ENCODE measurements around the gene DDR1. TPM values are rescaled to one million over a fixed set of nuclear protein-coding genes. Genes with fewer than 3 reads are reported as not detected.

The DDR1 gene
- total RNA-seq, 1 donor from 2014 or later: 120 TPM

DNA sequence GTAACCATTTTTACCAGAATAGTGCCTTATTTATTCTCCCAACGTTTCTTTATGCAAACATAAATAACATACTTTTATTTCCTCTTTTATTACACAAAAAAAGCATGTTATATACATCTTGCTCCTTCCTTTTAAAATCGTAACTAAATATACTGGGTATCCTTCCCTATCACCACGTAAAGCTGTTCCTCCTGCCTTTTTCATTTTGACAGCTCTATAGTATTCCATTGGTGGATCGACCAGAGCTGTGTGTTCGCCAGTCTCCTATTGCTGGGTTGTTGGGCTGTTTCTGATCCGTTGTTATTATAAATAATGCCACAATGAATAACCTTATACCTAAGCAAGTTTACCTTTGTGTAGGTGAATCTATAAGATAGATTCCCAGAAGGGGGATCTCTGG is 46.9 kb upstream of the DDR1 start:
- H3K9me3 Mint-ChIP-seq (ENCODE audit: unreplicated experiment): no peaks in the 10 kb centered on the region
- H3K27ac Mint-ChIP-seq (ENCODE audit: unreplicated experiment): no peak overlapping the region
- H3K36me3 Mint-ChIP-seq (ENCODE audit: unreplicated experiment): no peaks in the 10 kb centered on the region

DNA sequence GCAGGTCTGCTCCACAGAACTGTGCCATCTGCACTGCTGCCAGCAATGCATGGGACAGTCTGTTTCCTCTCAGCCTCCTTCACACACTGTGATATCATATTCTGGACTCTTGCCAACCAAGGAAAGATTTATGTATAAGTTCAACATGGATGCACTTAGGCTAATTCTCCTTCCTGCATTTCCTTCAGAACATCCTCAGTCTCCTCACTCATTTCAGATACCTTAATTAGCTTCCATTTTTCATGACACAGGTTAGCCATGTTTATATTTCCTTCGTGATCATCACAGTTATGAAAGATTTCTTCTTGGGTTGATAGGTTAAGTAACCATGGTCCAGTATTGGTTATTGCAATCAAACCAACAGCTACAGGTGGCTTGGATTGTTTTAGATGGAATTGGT is 46.4 kb upstream of the DDR1 start:
- H3K36me3 Mint-ChIP-seq (ENCODE audit: unreplicated experiment): no peaks in the 10 kb centered on the region
- TF ChIP-seq, protein P1, sequence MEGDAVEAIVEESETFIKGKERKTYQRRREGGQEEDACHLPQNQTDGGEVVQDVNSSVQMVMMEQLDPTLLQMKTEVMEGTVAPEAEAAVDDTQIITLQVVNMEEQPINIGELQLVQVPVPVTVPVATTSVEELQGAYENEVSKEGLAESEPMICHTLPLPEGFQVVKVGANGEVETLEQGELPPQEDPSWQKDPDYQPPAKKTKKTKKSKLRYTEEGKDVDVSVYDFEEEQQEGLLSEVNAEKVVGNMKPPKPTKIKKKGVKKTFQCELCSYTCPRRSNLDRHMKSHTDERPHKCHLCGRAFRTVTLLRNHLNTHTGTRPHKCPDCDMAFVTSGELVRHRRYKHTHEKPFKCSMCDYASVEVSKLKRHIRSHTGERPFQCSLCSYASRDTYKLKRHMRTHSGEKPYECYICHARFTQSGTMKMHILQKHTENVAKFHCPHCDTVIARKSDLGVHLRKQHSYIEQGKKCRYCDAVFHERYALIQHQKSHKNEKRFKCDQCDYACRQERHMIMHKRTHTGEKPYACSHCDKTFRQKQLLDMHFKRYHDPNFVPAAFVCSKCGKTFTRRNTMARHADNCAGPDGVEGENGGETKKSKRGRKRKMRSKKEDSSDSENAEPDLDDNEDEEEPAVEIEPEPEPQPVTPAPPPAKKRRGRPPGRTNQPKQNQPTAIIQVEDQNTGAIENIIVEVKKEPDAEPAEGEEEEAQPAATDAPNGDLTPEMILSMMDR (IDR thresholded peaks at IDR 0.05; ENCODE audit: partially characterized antibody, unreplicated experiment): no peak
- no peak for DNase-seq
- no peaks in the 10 kb centered on the region for H3K27me3 Mint-ChIP-seq (ENCODE audit: unreplicated experiment)
- no peaks in the 10 kb centered on the region for H3K9me3 Mint-ChIP-seq (ENCODE audit: unreplicated experiment)
- H3K4me3 Mint-ChIP-seq (ENCODE audit: unreplicated experiment): no peak overlapping the region
- no peak overlapping the region for H3K27ac Mint-ChIP-seq (ENCODE audit: unreplicated experiment)
- no peaks in the 10 kb centered on the region for H3K4me1 Mint-ChIP-seq (ENCODE audit: low read depth, unreplicated experiment)

More for the DNA sequence above, 46.9 kb upstream of the DDR1 start:
- H3K27me3 Mint-ChIP-seq (ENCODE audit: unreplicated experiment): peaks cover 2% of the 10 kb centered on the region
- no peak for DNase-seq
- no peak overlapping the region for H3K4me3 Mint-ChIP-seq (ENCODE audit: unreplicated experiment)
- TF ChIP-seq, protein P1 (IDR thresholded peaks at IDR 0.05; ENCODE audit: partially characterized antibody, unreplicated experiment): no peak
- no peaks in the 10 kb centered on the region for H3K4me1 Mint-ChIP-seq (ENCODE audit: low read depth, unreplicated experiment)

DNA sequence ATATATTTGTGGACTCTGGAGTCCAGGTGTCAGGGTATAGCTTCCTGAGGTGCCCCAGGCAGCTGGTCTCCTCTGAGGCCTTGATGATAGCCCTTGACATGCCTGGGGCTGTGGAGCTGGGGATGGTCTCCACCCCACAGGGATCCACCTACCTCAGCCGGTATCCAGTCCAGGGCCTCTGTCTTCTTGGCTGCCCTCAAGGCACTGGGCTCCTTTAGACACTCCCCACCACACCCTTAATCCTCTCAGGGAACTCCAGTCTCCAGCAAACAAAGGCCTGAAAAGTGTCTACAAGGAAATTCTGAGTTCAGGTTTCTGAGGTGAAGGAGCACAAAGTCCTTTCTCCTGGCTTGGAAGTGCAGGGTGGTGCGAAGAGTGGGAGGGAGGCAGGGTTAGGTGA is 44.6 kb upstream of the DDR1 start:
- H3K4me3 Mint-ChIP-seq (ENCODE audit: unreplicated experiment): no peak overlapping the region
- H3K27ac Mint-ChIP-seq (ENCODE audit: unreplicated experiment): no peak overlapping the region
- no peak for DNase-seq
- TF ChIP-seq, protein P1 (IDR thresholded peaks at IDR 0.05; ENCODE audit: partially characterized antibody, unreplicated experiment): no peak
- H3K36me3 Mint-ChIP-seq (ENCODE audit: unreplicated experiment): no peaks in the 10 kb centered on the region
- H3K9me3 Mint-ChIP-seq (ENCODE audit: unreplicated experiment): no peaks in the 10 kb centered on the region
- peaks cover 2% of the 10 kb centered on the region for H3K27me3 Mint-ChIP-seq (ENCODE audit: unreplicated experiment)
- peaks cover 2% of the 10 kb centered on the region for H3K4me1 Mint-ChIP-seq (ENCODE audit: low read depth, unreplicated experiment)

DNA sequence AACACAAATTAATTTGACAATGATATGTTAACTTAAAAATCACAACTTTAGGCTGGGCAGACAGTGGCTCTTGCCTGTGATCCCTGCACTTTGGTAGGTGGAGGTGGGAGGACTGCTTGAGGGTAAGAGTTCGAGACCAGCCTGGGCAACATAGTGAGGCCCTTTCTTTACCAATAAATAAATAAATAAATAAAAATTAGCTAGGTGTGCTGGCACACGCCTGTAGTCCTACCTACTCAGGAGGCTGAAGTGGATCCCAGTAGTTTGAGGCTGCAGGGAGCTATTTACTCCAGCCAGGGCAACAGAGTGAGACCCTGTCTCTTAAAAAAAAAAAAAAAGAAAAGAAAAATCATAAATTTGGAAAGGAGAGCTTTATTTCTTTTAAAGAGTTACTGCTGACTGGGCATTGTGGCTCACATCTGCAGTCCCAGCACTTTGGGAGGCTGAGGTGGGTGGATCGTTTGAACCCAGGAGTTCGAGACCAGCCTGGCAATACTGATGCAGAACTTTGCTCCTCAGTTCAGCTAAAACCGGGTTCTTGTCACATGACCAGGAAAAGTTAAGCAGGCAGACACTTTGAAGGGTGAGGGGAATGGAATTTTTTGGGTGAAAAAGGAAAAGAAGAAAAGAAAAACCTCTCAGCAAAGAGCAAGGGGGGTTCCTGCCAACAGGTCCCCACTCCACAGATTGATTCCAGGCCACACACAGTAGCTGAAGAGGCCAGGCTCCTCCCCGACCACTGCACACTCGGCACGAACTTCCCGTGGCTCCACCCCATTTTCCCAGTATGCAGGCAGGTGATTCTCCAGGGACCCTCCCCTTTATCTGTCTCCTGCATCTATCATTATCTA is 44.0 kb upstream of the DDR1 start:
- no peaks in the 10 kb centered on the region for H3K9me3 Mint-ChIP-seq (ENCODE audit: unreplicated experiment)
- H3K4me1 Mint-ChIP-seq (ENCODE audit: low read depth, unreplicated experiment): peaks cover 2% of the 10 kb centered on the region

More for the DNA sequence above, 44.0 kb upstream of the DDR1 start:
- H3K27me3 Mint-ChIP-seq (ENCODE audit: unreplicated experiment): peaks cover 2% of the 10 kb centered on the region
- no peak for DNase-seq
- TF ChIP-seq, protein P1 (IDR thresholded peaks at IDR 0.05; ENCODE audit: partially characterized antibody, unreplicated experiment): no peak
- no peak overlapping the region for H3K4me3 Mint-ChIP-seq (ENCODE audit: unreplicated experiment)
- H3K36me3 Mint-ChIP-seq (ENCODE audit: unreplicated experiment): no peaks in the 10 kb centered on the region
- no peak overlapping the region for H3K27ac Mint-ChIP-seq (ENCODE audit: unreplicated experiment)
